ENCODE data around the gene KRT16.
"Not testable (repeated sequence)": the region's sequence is repeated elsewhere in the genome, so short reads cannot be mapped to it uniquely, and the experiment has no call there.

KRT16 gene

GRCh38 chr17:41582061-41582968 is 30.3 kb downstream of the KRT16 start:
- not testable (repeated sequence) for H3K36me3 ChIP-seq (ENCODE audit: control insufficient read depth in 2 of 2, insufficient read depth in 2 of 2, low read length in 2 of 2); H3K4me3 ChIP-seq (ENCODE audit: low read length in 2 of 2); H3K9me3 ChIP-seq (ENCODE audit: control insufficient read depth in 2 of 2, low read length in 2 of 2); H3K9ac ChIP-seq (ENCODE audit: low read depth in 1 of 2, low read length in 2 of 2); H3K27me3 ChIP-seq (ENCODE audit: control insufficient read depth in 2 of 2, insufficient read depth in 2 of 2, low read length in 2 of 2); H3K27ac ChIP-seq (ENCODE audit: low read depth in 2 of 2, low read length in 2 of 2)
- peaks cover 3 to 10% of the 10 kb centered on the region in 2 donors for H3K4me1 ChIP-seq (ENCODE audit: control insufficient read depth in 2 of 2, insufficient read depth in 2 of 2, low read length in 2 of 2)

- H3K4me1 ChIP-seq (ENCODE audit: control insufficient read depth in 2 of 2, insufficient read depth in 2 of 2, low read length in 2 of 2) = peaks cover 3 to 10% of the 10 kb centered on the region in 2 donors
- no peak overlapping the region for H3K4me3 ChIP-seq (ENCODE audit: low read length in 2 of 2)
- no peaks in the 10 kb centered on the region for H3K9me3 ChIP-seq (ENCODE audit: control insufficient read depth in 2 of 2, low read length in 2 of 2)
- H3K36me3 ChIP-seq (ENCODE audit: control insufficient read depth in 2 of 2, insufficient read depth in 2 of 2, low read length in 2 of 2) = no peaks in the 10 kb centered on the region
- H3K27ac ChIP-seq (ENCODE audit: low read depth in 2 of 2, low read length in 2 of 2) = no peak overlapping the region
- H3K27me3 ChIP-seq (ENCODE audit: control insufficient read depth in 2 of 2, insufficient read depth in 2 of 2, low read length in 2 of 2) = no peaks in the 10 kb centered on the region
- no peak overlapping the region for H3K9ac ChIP-seq (ENCODE audit: low read depth in 1 of 2, low read length in 2 of 2)
Measured at GRCh38 chr17:41581366-41582060, 31.1 kb downstream of the KRT16 start.

GRCh38 chr17:41580687-41581365 is 31.7 kb downstream of the KRT16 start:
- H3K4me3 ChIP-seq (ENCODE audit: low read length in 2 of 2) = no peak overlapping the region
- peaks cover 3 to 10% of the 10 kb centered on the region in 2 donors for H3K4me1 ChIP-seq (ENCODE audit: control insufficient read depth in 2 of 2, insufficient read depth in 2 of 2, low read length in 2 of 2)
- H3K36me3 ChIP-seq (ENCODE audit: control insufficient read depth in 2 of 2, insufficient read depth in 2 of 2, low read length in 2 of 2) = no peaks in the 10 kb centered on the region
- H3K27ac ChIP-seq (ENCODE audit: low read depth in 2 of 2, low read length in 2 of 2) = no peak overlapping the region
- H3K9ac ChIP-seq (ENCODE audit: low read depth in 1 of 2, low read length in 2 of 2) = no peak overlapping the region
- H3K27me3 ChIP-seq (ENCODE audit: control insufficient read depth in 2 of 2, insufficient read depth in 2 of 2, low read length in 2 of 2) = peaks cover 0 to 3% of the 10 kb centered on the region in 2 donors
- no peaks in the 10 kb centered on the region for H3K9me3 ChIP-seq (ENCODE audit: control insufficient read depth in 2 of 2, low read length in 2 of 2)

GRCh38 chr17:41580244-41580575 is 32.4 kb downstream of the KRT16 start:
- H3K27ac ChIP-seq (ENCODE audit: low read depth in 2 of 2, low read length in 2 of 2) = no peak overlapping the region
- H3K4me1 ChIP-seq (ENCODE audit: control insufficient read depth in 2 of 2, insufficient read depth in 2 of 2, low read length in 2 of 2) = peaks cover 3 to 10% of the 10 kb centered on the region in 2 donors
- no peaks in the 10 kb centered on the region for H3K9me3 ChIP-seq (ENCODE audit: control insufficient read depth in 2 of 2, low read length in 2 of 2)
- peaks cover 0 to 3% of the 10 kb centered on the region in 2 donors for H3K27me3 ChIP-seq (ENCODE audit: control insufficient read depth in 2 of 2, insufficient read depth in 2 of 2, low read length in 2 of 2)
- no peaks in the 10 kb centered on the region for H3K36me3 ChIP-seq (ENCODE audit: control insufficient read depth in 2 of 2, insufficient read depth in 2 of 2, low read length in 2 of 2)
- no peak overlapping the region for H3K9ac ChIP-seq (ENCODE audit: low read depth in 1 of 2, low read length in 2 of 2)
- no peak overlapping the region for H3K4me3 ChIP-seq (ENCODE audit: low read length in 2 of 2)

GRCh38 chr17:41579484-41580243 is 32.9 kb downstream of the KRT16 start:
- H3K4me3 ChIP-seq (ENCODE audit: low read length in 2 of 2) = no peak overlapping the region
- no peaks in the 10 kb centered on the region for H3K9me3 ChIP-seq (ENCODE audit: control insufficient read depth in 2 of 2, low read length in 2 of 2)
- H3K27ac ChIP-seq (ENCODE audit: low read depth in 2 of 2, low read length in 2 of 2) = peak overlapping the region; percentile 23 to 66
- peak overlapping the region in 1 of 2 donors; percentile 60 for H3K9ac ChIP-seq (ENCODE audit: low read depth in 1 of 2, low read length in 2 of 2)
- H3K27me3 ChIP-seq (ENCODE audit: control insufficient read depth in 2 of 2, insufficient read depth in 2 of 2, low read length in 2 of 2) = peaks cover 0 to 3% of the 10 kb centered on the region in 2 donors
- H3K36me3 ChIP-seq (ENCODE audit: control insufficient read depth in 2 of 2, insufficient read depth in 2 of 2, low read length in 2 of 2) = no peaks in the 10 kb centered on the region
- H3K4me1 ChIP-seq (ENCODE audit: control insufficient read depth in 2 of 2, insufficient read depth in 2 of 2, low read length in 2 of 2) = peaks cover 3 to 10% of the 10 kb centered on the region in 2 donors

- Histone ChIP-seq H3K4me3 (ENCODE audit: low read length in 2 of 2) (no peak overlapping the region), H3K27me3 (ENCODE audit: control insufficient read depth in 2 of 2, insufficient read depth in 2 of 2, low read length in 2 of 2) (peaks cover 0 to 3% of the 10 kb centered on the region in 2 donors), H3K9me3 (ENCODE audit: control insufficient read depth in 2 of 2, low read length in 2 of 2) (no peaks in the 10 kb centered on the region), H3K4me1 (ENCODE audit: control insufficient read depth in 2 of 2, insufficient read depth in 2 of 2, low read length in 2 of 2) (peaks cover 3 to 10% of the 10 kb centered on the region in 2 donors), H3K36me3 (ENCODE audit: control insufficient read depth in 2 of 2, insufficient read depth in 2 of 2, low read length in 2 of 2) (no peaks in the 10 kb centered on the region), H3K27ac (ENCODE audit: low read depth in 2 of 2, low read length in 2 of 2) (peak overlapping the region; percentile 23 to 66), H3K9ac (ENCODE audit: low read depth in 1 of 2, low read length in 2 of 2) (peak overlapping the region in 1 of 2 donors; percentile 33)
Measured at GRCh38 chr17:41578971-41579370, 33.6 kb downstream of the KRT16 start.

GRCh38 chr17:41578538-41578937 is 34.0 kb downstream of the KRT16 start:
- Histone ChIP-seq H3K27ac (ENCODE audit: low read depth in 2 of 2, low read length in 2 of 2) (peak overlapping the region in 1 of 2 donors; percentile 66), H3K36me3 (ENCODE audit: control insufficient read depth in 2 of 2, insufficient read depth in 2 of 2, low read length in 2 of 2) (no peaks in the 10 kb centered on the region), H3K4me3 (ENCODE audit: low read length in 2 of 2) (no peak overlapping the region), H3K9ac (ENCODE audit: low read depth in 1 of 2, low read length in 2 of 2) (peak overlapping the region in 1 of 2 donors; percentile 33), H3K4me1 (ENCODE audit: control insufficient read depth in 2 of 2, insufficient read depth in 2 of 2, low read length in 2 of 2) (peaks cover 3 to 8% of the 10 kb centered on the region in 2 donors), H3K27me3 (ENCODE audit: control insufficient read depth in 2 of 2, insufficient read depth in 2 of 2, low read length in 2 of 2) (peaks cover 0 to 3% of the 10 kb centered on the region in 2 donors), H3K9me3 (ENCODE audit: control insufficient read depth in 2 of 2, low read length in 2 of 2) (no peaks in the 10 kb centered on the region)

- H3K4me1 ChIP-seq (ENCODE audit: control insufficient read depth in 2 of 2, insufficient read depth in 2 of 2, low read length in 2 of 2); H3K36me3 ChIP-seq (ENCODE audit: control insufficient read depth in 2 of 2, insufficient read depth in 2 of 2, low read length in 2 of 2); H3K27me3 ChIP-seq (ENCODE audit: control insufficient read depth in 2 of 2, insufficient read depth in 2 of 2, low read length in 2 of 2); H3K9me3 ChIP-seq (ENCODE audit: control insufficient read depth in 2 of 2, low read length in 2 of 2); H3K27ac ChIP-seq (ENCODE audit: low read depth in 2 of 2, low read length in 2 of 2); H3K9ac ChIP-seq (ENCODE audit: low read depth in 1 of 2, low read length in 2 of 2); H3K4me3 ChIP-seq (ENCODE audit: low read length in 2 of 2): not testable (repeated sequence)
Measured at GRCh38 chr17:41576740-41577139, 35.8 kb downstream of the KRT16 start.

GRCh38 chr17:41575336-41575735 is 37.2 kb downstream of the KRT16 start:
- Histone ChIP-seq H3K27ac (ENCODE audit: low read depth in 2 of 2, low read length in 2 of 2) (no peak overlapping the region), H3K4me1 (ENCODE audit: control insufficient read depth in 2 of 2, insufficient read depth in 2 of 2, low read length in 2 of 2) (peaks cover 0 to 5% of the 10 kb centered on the region in 2 donors), H3K9ac (ENCODE audit: low read depth in 1 of 2, low read length in 2 of 2) (no peak overlapping the region), H3K27me3 (ENCODE audit: control insufficient read depth in 2 of 2, insufficient read depth in 2 of 2, low read length in 2 of 2) (peaks cover 0 to 6% of the 10 kb centered on the region in 2 donors), H3K4me3 (ENCODE audit: low read length in 2 of 2) (no peak overlapping the region), H3K9me3 (ENCODE audit: control insufficient read depth in 2 of 2, low read length in 2 of 2) (no peaks in the 10 kb centered on the region), H3K36me3 (ENCODE audit: control insufficient read depth in 2 of 2, insufficient read depth in 2 of 2, low read length in 2 of 2) (no peaks in the 10 kb centered on the region)

Measured in mucosa of rectum (tissue), 2 donors.